Glutamatergic neuron (in vitro differentiated cells): ENCODE data around the gene KLK1. TPM values are rescaled to one million over a fixed set of nuclear protein-coding genes. Genes with fewer than 3 reads are reported as not detected.
A peak's percentile ranks its signal among the peaks of the same experiment; 100 is the strongest.
"Not testable (repeated sequence)": the region's sequence is repeated elsewhere in the genome, so short reads cannot be mapped to it uniquely, and the experiment has no call there.

Source experiments
- DNase-seq: peaks from one replicate; pipeline ENCODE4 v3.0.0; 2022
- H3K27ac Mint-ChIP-seq: one replicate; pipeline ENCODE4 v1.8.0; 2020; ENCODE audit warnings: mild to moderate bottlenecking, mixed read lengths, inconsistent platforms; ENCODE audit not compliant: unreplicated experiment
- H3K27me3 Mint-ChIP-seq: one replicate; pipeline ENCODE4 v1.8.0; 2020; ENCODE audit warnings: mild to moderate bottlenecking, moderate library complexity, mixed read lengths, inconsistent platforms; ENCODE audit not compliant: unreplicated experiment
- H3K36me3 Mint-ChIP-seq: one replicate; pipeline ENCODE4 v1.8.0; 2020; ENCODE audit warnings: mild to moderate bottlenecking, mixed read lengths, inconsistent platforms; ENCODE audit not compliant: unreplicated experiment
- H3K4me1 Mint-ChIP-seq: one replicate; pipeline ENCODE4 v1.8.0; 2020; ENCODE audit warnings: mild to moderate bottlenecking, low read depth, mixed read lengths, inconsistent platforms; ENCODE audit not compliant: unreplicated experiment
- H3K4me3 Mint-ChIP-seq: one replicate; pipeline ENCODE4 v1.8.0; 2020; ENCODE audit warnings: mild to moderate bottlenecking, mixed read lengths, inconsistent platforms; ENCODE audit not compliant: unreplicated experiment
- H3K9me3 Mint-ChIP-seq: one replicate; pipeline ENCODE4 v1.8.0; 2020; ENCODE audit warnings: mild to moderate bottlenecking, moderate library complexity, mixed read lengths, inconsistent platforms; ENCODE audit not compliant: unreplicated experiment
- total RNA-seq: library from RNA; stranded (reverse); fragmentation: NEBNext Ultra II Directional; extraction: Animal tissue kit (Norgen Biotek cat#: 25700); gene quantifications from one replicate; pipeline ENCODE4 v1.2.1, GENCODE V29; 2021; ENCODE audit not compliant: unreplicated experiment
- TF ChIP-seq, protein P1 (sequence below): fragments of 200-600 bp; sonication (generic); IDR thresholded peaks from one replicate; pipeline ENCODE4 v1.5.0; 2021; ENCODE audit not compliant: partially characterized antibody, unreplicated experiment

The KLK1 gene
- total RNA-seq, 1 donor from 2014 or later: 0.49 TPM

DNA sequence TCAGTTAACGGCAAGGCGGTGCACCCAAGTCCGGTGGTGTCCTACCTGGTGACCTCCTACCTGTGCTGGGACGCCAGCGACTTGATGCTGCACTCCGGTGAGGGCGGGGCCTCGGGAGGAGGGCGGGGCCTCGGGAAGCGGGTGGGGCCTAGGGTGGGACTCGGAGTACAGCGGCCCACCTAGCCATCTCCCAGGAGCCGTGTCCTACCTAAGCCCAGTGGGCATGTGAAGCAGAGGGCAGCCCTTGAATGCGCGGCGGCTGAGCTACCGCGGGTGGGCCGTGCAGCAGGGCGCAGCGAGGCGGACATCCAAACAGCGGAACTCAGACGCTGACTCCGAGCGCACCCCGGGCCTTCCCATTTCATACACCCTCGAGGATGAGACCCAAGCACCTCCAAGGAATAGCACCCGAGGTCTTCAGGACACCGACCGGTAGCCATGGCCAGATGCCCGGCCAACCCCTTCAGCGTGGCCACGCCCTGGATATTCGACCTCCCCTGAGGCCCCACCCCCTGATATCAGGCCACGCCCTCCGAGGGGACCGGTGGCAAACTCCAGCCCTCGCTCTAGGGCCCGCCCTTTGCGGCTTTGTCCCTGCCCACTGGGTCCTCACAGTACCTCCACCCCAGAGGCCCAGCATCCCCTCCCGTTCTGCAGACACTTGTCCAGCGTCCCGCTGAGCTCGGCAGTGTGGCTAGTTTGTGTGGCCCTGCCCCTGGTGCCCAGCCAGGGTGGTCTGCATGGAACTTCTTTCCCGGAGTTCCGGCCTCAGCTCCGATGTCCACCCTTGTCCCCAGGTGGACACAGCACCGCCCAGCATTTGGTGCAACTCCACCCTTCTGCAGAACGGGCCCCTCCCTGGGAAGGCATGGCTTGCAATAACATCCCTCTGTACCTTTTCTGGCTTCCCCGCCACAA, 5.4 kb downstream of the KLK1 start:
- peaks cover 9% of the 10 kb centered on the region for H3K36me3 Mint-ChIP-seq
- peak; percentile 80 for DNase-seq
- peak overlapping the region; percentile 48 for H3K27ac Mint-ChIP-seq
- H3K9me3 Mint-ChIP-seq: peaks cover 10% of the 10 kb centered on the region
- peak overlapping the region; percentile 71 for H3K4me3 Mint-ChIP-seq
- TF ChIP-seq, protein P1, sequence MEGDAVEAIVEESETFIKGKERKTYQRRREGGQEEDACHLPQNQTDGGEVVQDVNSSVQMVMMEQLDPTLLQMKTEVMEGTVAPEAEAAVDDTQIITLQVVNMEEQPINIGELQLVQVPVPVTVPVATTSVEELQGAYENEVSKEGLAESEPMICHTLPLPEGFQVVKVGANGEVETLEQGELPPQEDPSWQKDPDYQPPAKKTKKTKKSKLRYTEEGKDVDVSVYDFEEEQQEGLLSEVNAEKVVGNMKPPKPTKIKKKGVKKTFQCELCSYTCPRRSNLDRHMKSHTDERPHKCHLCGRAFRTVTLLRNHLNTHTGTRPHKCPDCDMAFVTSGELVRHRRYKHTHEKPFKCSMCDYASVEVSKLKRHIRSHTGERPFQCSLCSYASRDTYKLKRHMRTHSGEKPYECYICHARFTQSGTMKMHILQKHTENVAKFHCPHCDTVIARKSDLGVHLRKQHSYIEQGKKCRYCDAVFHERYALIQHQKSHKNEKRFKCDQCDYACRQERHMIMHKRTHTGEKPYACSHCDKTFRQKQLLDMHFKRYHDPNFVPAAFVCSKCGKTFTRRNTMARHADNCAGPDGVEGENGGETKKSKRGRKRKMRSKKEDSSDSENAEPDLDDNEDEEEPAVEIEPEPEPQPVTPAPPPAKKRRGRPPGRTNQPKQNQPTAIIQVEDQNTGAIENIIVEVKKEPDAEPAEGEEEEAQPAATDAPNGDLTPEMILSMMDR: no peak
- peaks cover 9% of the 10 kb centered on the region for H3K4me1 Mint-ChIP-seq
- H3K27me3 Mint-ChIP-seq: peaks cover 22% of the 10 kb centered on the region

DNA sequence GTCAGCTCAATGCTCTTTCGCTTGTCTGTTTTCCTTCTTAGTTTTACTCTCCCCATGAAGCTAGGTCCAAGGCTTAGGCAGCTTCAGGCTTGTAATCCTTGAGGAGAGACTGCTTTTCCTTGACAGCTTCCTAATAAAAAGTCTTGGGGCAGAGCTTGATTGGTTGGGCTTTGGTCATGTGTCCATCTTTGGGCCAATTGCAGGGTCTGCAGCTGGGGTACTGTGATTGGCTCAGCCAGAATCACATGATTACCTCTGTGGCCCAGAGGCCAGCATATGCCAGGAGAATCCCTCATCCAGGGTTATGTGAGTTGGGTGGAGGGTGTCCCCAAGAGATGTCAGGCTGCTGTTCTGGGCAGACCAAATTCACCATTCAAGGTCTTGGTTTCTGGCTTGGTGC, 8.1 kb downstream of the KLK1 start:
- Mint-ChIP-seq H3K9me3 (peaks cover 16% of the 10 kb centered on the region), H3K36me3 (peaks cover 7% of the 10 kb centered on the region), H3K4me1 (peaks cover 3% of the 10 kb centered on the region), H3K27ac (no peak overlapping the region), H3K4me3 (no peak overlapping the region), H3K27me3 (peaks cover 33% of the 10 kb centered on the region)
- DNase-seq: no peak
- TF ChIP-seq, protein P1: no peak

DNA sequence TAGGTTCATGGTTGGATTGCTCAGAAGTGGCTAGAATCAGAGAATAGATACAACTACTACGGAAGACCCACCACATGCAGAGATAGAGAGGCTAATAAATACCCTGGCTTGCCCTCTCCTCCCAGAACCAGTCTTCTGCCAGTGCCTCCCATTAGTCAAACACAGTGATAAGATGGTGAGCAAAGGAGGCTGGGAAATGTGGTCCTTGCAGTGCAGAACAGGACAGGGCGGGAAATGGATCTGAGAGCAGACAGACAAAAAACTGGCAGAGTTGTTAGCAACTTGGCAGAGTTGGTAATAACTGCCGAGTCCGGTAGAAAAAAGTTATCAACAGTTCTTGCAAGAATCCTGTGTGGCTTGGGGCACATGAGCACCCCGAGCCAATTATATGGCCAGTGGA, 8.7 kb downstream of the KLK1 start:
- Mint-ChIP-seq H3K27me3 (peaks cover 30% of the 10 kb centered on the region), H3K4me3 (no peak overlapping the region), H3K27ac (no peak overlapping the region), H3K36me3 (peaks cover 4% of the 10 kb centered on the region), H3K9me3 (peaks cover 18% of the 10 kb centered on the region), H3K4me1 (peaks cover under 1% of the 10 kb centered on the region)
- TF ChIP-seq, protein P1: no peak
- no peak for DNase-seq

DNA sequence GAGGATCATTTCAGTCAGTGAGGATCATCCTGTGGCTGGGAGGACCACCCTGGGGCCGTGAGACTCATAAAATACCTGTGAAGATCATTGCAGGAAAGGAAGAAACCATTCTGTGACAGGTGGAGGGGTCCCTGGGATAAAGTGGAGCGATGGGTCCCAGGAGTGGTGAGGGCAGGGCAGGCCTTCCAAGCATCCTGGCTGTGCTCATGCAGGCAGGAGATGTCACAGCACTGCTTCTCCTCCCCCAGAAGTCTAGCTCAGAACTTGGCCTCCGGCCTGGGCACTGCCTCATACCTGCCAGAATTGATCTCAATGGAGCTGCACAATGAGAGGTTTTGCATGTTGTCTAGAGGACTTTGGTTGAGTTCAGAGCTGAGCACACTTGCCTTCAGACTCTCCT, 11.1 kb downstream of the KLK1 start:
- Mint-ChIP-seq H3K4me3 (no peak overlapping the region), H3K9me3 (peaks cover 19% of the 10 kb centered on the region), H3K4me1 (no peaks in the 10 kb centered on the region), H3K36me3 (peaks cover 4% of the 10 kb centered on the region), H3K27ac (no peak overlapping the region), H3K27me3 (peaks cover 23% of the 10 kb centered on the region)
- TF ChIP-seq, protein P1: no peak
- no peak for DNase-seq

DNA sequence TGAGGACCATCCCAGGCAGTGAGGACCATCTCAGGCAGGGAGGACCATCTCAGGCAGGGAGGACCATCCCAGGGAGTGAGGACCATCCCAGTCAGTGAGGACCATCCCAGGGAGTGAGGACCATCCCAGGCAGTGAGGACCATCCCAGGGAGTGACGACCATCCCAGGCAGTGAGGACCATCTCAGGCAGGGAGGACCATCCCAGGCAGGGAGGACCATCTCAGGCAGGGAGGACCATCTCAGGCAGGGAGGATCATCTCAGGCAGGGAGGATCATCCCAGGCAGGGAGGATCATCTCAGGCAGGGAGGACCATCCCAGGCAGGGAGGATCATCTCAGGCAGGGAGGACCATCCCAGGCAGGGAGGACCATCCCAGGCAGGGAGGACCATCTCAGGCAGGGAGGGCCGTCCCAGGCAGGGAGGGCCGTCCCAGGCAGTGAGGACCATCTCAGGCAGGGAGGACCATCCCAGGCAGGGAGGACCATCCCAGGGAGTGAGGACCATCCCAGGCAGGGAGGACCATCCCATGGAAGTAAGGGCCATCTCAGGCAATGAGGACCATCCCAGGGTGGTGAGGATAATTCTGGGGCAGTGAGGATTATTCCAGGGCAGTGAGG, 11.9 kb downstream of the KLK1 start:
- H3K9me3 Mint-ChIP-seq: peaks cover 16% of the 10 kb centered on the region
- not testable (repeated sequence) for H3K4me3 Mint-ChIP-seq, H3K36me3 Mint-ChIP-seq, H3K4me1 Mint-ChIP-seq, DNase-seq, H3K27ac Mint-ChIP-seq
- H3K27me3 Mint-ChIP-seq: peaks cover 23% of the 10 kb centered on the region
